Measurements from ENCODE around the gene NELFCD.

DNA sequence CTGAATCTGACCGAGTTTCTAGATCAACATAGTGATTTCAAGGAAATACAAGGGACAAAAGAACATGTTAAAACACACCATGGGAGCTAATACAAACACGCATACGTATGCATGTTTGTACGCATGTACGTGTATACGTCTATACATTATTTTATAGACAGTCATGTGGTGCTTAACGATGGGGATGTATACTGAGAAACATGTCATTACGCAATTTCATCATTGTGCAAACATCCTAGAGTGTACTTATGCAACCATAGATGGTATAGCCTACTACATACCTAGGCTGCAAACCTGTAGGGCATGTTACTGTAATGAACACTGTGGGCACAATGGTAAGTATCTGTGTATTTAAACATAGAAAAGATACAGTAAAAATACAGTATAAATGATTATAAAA is 25.0 kb upstream of the NELFCD start:
- TF ChIP-seq, protein P1, sequence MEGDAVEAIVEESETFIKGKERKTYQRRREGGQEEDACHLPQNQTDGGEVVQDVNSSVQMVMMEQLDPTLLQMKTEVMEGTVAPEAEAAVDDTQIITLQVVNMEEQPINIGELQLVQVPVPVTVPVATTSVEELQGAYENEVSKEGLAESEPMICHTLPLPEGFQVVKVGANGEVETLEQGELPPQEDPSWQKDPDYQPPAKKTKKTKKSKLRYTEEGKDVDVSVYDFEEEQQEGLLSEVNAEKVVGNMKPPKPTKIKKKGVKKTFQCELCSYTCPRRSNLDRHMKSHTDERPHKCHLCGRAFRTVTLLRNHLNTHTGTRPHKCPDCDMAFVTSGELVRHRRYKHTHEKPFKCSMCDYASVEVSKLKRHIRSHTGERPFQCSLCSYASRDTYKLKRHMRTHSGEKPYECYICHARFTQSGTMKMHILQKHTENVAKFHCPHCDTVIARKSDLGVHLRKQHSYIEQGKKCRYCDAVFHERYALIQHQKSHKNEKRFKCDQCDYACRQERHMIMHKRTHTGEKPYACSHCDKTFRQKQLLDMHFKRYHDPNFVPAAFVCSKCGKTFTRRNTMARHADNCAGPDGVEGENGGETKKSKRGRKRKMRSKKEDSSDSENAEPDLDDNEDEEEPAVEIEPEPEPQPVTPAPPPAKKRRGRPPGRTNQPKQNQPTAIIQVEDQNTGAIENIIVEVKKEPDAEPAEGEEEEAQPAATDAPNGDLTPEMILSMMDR (IDR thresholded peaks at IDR 0.05): no peak
- TF ChIP-seq ZFX (IDR thresholded peaks at IDR 0.05; ENCODE audit: borderline replicate concordance): no peak

Measured in 22Rv1 (cell line).